HCT116 (cell line): ENCODE data around the gene EDDM3A. TPM values are rescaled to one million over a fixed set of nuclear protein-coding genes. Genes with fewer than 3 reads are reported as not detected.

Source experiments
- ATAC-seq: fragments of 200-7000 bp; cut with Tn5 transposase; 2 replicates; pipeline ENCODE4 v1.9.1; 2020; ENCODE audit warnings: mild to moderate bottlenecking, moderate library complexity
- BruUV-seq: library from RNA; stranded (reverse); fragments of 400-500 nt; replicated peaks from 2 replicates; lab custom pipeline; 2021; lab: Mats Ljungman, UMichigan
- CTCF ChIA-PET: fragments of 300-600 bp; sonication (Branson Sonifier 250); formaldehyde crosslinking; loops from one replicate; lab custom pipeline; 2021; ENCODE audit warnings: antibody characterized with exemption; lab: Charles Lee
- POLR2A ChIA-PET: fragments of 300-600, 350-600 bp; sonication (Branson Sonifier 250); formaldehyde crosslinking; loops from one replicate; lab custom pipeline; 2021; ENCODE audit warnings: antibody characterized with exemption; lab: Charles Lee
- RAD21 ChIA-PET, 2 experiments: fragments of 300-600 bp; sonication (Branson Sonifier 250); formaldehyde crosslinking; loops; one replicate each; lab custom pipeline; 2023; ENCODE audit warnings: low total read pairs in 2 of 2; ENCODE audit not compliant: uncharacterized antibody in 2 of 2, unreplicated experiment in 2 of 2, low non-redundant PET in 1 of 2; lab: Charles Lee
- DNase-seq: peaks from one replicate; pipeline ENCODE4 v3.0.0-alpha.2; 2010; ENCODE audit warnings: low read depth, low spot score
- H2AFZ ChIP-seq: fragments of 200-600 bp; shearing (Covaris generic), sonication (generic); 2 replicates; pipeline ENCODE4 v1.6.1; 2017; ENCODE audit warnings: low read depth, mixed run types, mixed read lengths, antibody characterized with exemption, low read length; ENCODE audit not compliant: poor library complexity, severe bottlenecking
- H3K27ac ChIP-seq: 2 replicates; pipeline ENCODE4 v1.5.1; 2012; ENCODE audit warnings: low read depth, low read length
- H3K27me3 ChIP-seq: fragments of 200-600 bp; sonication (generic); 2 replicates; pipeline ENCODE4 v1.6.1; 2016; ENCODE audit warnings: mixed run types, low read length, mixed read lengths; ENCODE audit not compliant: insufficient read depth
- H3K36me3 ChIP-seq, 2 experiments: fragments of 200-500 bp in 1 of 2; fragments of 200-600 bp in 1 of 2; sonication (Bioruptor generic) in 1 of 2; sonication (generic) in 1 of 2; 2 replicates each; pipeline versions ENCODE4 v1.5.1 to v1.6.1; 2014 to 2016; ENCODE audit warnings: low read length in 2 of 2, inconsistent platforms in 1 of 2, mixed read lengths in 1 of 2, mixed run types in 1 of 2; ENCODE audit not compliant: insufficient read depth in 2 of 2, control insufficient read depth in 1 of 2
- H3K4me1 ChIP-seq, 2 experiments: fragments of 200-600 bp in 1 of 2; sonication (generic) in 1 of 2; 2 replicates each; pipeline versions ENCODE4 v1.5.1 to v1.6.1; 2012 to 2017; ENCODE audit warnings: low read length in 2 of 2, inconsistent platforms in 1 of 2, mild to moderate bottlenecking in 1 of 2, mixed read lengths in 1 of 2, mixed run types in 1 of 2, moderate library complexity in 1 of 2; ENCODE audit not compliant: insufficient read depth in 2 of 2, control insufficient read depth in 1 of 2
- H3K4me2 ChIP-seq: fragments of 200-600 bp; sonication (generic); 2 replicates; pipeline ENCODE4 v1.6.1; 2017; ENCODE audit warnings: mixed run types, low read length, mixed read lengths
- H3K4me3 ChIP-seq, 2 experiments: fragments of 200-600 bp in 1 of 2; sonication (generic) in 1 of 2; replicated peaks in 1 of 2; 2 replicates each; pipeline ENCODE4 v1.5.1; 2011 to 2016; ENCODE audit warnings: low read length in 2 of 2, control low read depth in 1 of 2, low read depth in 1 of 2, mild to moderate bottlenecking in 1 of 2, mixed read lengths in 1 of 2, mixed run types in 1 of 2
- H3K79me2 ChIP-seq: fragments of 200-600 bp; sonication (generic); 2 replicates; pipeline ENCODE4 v1.6.1; 2017; ENCODE audit warnings: mild to moderate bottlenecking, mixed run types, low read length, moderate library complexity, mixed read lengths; ENCODE audit not compliant: insufficient read depth
- H3K9ac ChIP-seq: fragments of 200-600 bp; sonication (generic); 2 replicates; pipeline ENCODE4 v1.6.1; 2016; ENCODE audit warnings: low read length, mixed read lengths
- H3K9me2 ChIP-seq: fragments of 200-600 bp; sonication (generic), shearing (Covaris generic); 2 replicates; pipeline ENCODE4 v1.6.1; 2017; ENCODE audit warnings: mixed run types, mild to moderate bottlenecking, moderate library complexity; ENCODE audit not compliant: insufficient read depth
- H3K9me3 ChIP-seq, 2 experiments: fragments of 200-500 bp in 1 of 2; fragments of 200-600 bp in 1 of 2; sonication (Bioruptor generic) in 1 of 2; sonication (generic) in 1 of 2; 2 replicates each; pipeline ENCODE4 v1.6.1; 2014 to 2017; ENCODE audit warnings: low read length in 2 of 2, mixed read lengths in 2 of 2, inconsistent platforms in 1 of 2, low read depth in 1 of 2, mild to moderate bottlenecking in 1 of 2, mixed run types in 1 of 2, moderate library complexity in 1 of 2; ENCODE audit not compliant: control insufficient read depth in 1 of 2, insufficient read depth in 1 of 2
- H4K20me1 ChIP-seq: fragments of 200-600 bp; sonication (generic), shearing (Covaris generic); 2 replicates; pipeline ENCODE4 v1.6.1; 2017; ENCODE audit warnings: mixed run types, mild to moderate bottlenecking, moderate library complexity; ENCODE audit not compliant: insufficient read depth
- EGR1 ChIP-seq: IDR thresholded peaks from 2 replicates; pipeline ENCODE4 v1.6.1; 2012; ENCODE audit warnings: low read depth
- EZH2 ChIP-seq: fragments of 200-600 bp; sonication (generic); IDR thresholded peaks from 2 replicates; pipeline ENCODE4 v1.6.1; 2017; ENCODE audit warnings: antibody characterized with exemption, mixed run types
- EZH2phosphoT487 ChIP-seq: fragments of 200-600 bp; IDR thresholded peaks from 2 replicates; pipeline ENCODE4 v1.6.1; 2018; ENCODE audit warnings: antibody characterized with exemption, borderline replicate concordance
- POLR2AphosphoS5 ChIP-seq: IDR thresholded peaks from 2 replicates; pipeline ENCODE4 v1.6.1; 2011; ENCODE audit warnings: mild to moderate bottlenecking, low read depth, low read length, moderate library complexity
- RAD21 ChIP-seq: IDR thresholded peaks from 2 replicates; pipeline ENCODE4 v1.6.1; 2012; ENCODE audit warnings: low read depth, mild to moderate bottlenecking
- REST ChIP-seq: IDR thresholded peaks from 2 replicates; pipeline ENCODE4 v1.6.1; 2012; ENCODE audit warnings: low read depth
- SIN3A ChIP-seq: IDR thresholded peaks from 2 replicates; pipeline ENCODE4 v1.6.1; 2012; ENCODE audit warnings: low read depth
- YY1 ChIP-seq: IDR thresholded peaks from 2 replicates; pipeline ENCODE4 v1.6.1; 2011; ENCODE audit warnings: low read length, low read depth, moderate library complexity, mild to moderate bottlenecking; ENCODE audit not compliant: insufficient replicate concordance; ENCODE audit errors: extremely low read depth
- intact Hi-C: fragments of 100-400 bp; cut with micrococcal nuclease; formaldehyde crosslinking; loops from 2 replicates; pipeline ENCODE4 v1.10.0; 2022
- total RNA-seq: library from RNA; stranded (reverse); gene quantifications from one replicate; pipeline ENCODE4 v1.2.1, GENCODE V29; 2021; ENCODE audit not compliant: unreplicated experiment

EDDM3A gene
- total RNA-seq, 1 experiment from 2014 or later, result not detected

GRCh38 chr14:20711685-20712084 lies 34.0 kb upstream of the EDDM3A start:
- no peak overlapping the region for H3K4me2 ChIP-seq
- no peak overlapping the region for H3K9ac ChIP-seq
- ChIA-PET POLR2A (no interaction called here), CTCF (no interaction called here), RAD21 (no interaction called here)
- DNase-seq (no peak), ATAC-seq (no peak)
- H3K27ac ChIP-seq, result no peak overlapping the region
- intact Hi-C loops, result no loop called here
- TF ChIP-seq YY1 (no peak), EGR1 (no peak), REST (no peak), EZH2phosphoT487 (no peak), EZH2 (no peak), RAD21 (no peak), POLR2AphosphoS5 (no peak), SIN3A (no peak)
- H3K36me3 ChIP-seq, result no peaks in the 10 kb centered on the region
- no peaks in the 10 kb centered on the region for H3K9me2 ChIP-seq
- no peaks in the 10 kb centered on the region for H3K4me1 ChIP-seq
- BruUV-seq, result no TSS peak
- no peaks in the 10 kb centered on the region for H4K20me1 ChIP-seq
- H3K79me2 ChIP-seq, result no peaks in the 10 kb centered on the region
- H3K27me3 ChIP-seq, result no peaks in the 10 kb centered on the region
- H2AFZ ChIP-seq, result no peak overlapping the region
- no peak overlapping the region for H3K4me3 ChIP-seq
- no peaks in the 10 kb centered on the region for H3K9me3 ChIP-seq
